Activated T-helper 17 cell treated with anti-CD3 and anti-CD28 coated beads, Interleukin-2, amount 50 U/mL, for 72 hours (primary cell): ENCODE measurements around the gene RGS12. TPM values are rescaled to one million over a fixed set of nuclear protein-coding genes. Genes with fewer than 3 reads are reported as not detected.

ENCODE experiments used
- ATAC-seq: fragments of 150-1000 bp; cut with Tn5 transposase; replicated peaks from 2 replicates; pipeline ENCODE4 v1.10.0; 2021; ENCODE audit warnings: mild to moderate bottlenecking, moderate library complexity
- H3K27ac Mint-ChIP-seq: one replicate; pipeline ENCODE4 v1.8.0; 2022; ENCODE audit warnings: mixed read lengths
- H3K27me3 Mint-ChIP-seq: one replicate; pipeline ENCODE4 v1.8.0; 2022; ENCODE audit warnings: mixed read lengths
- H3K36me3 Mint-ChIP-seq: one replicate; pipeline ENCODE4 v1.8.0; 2022; ENCODE audit warnings: low read depth, mild to moderate bottlenecking, mixed read lengths
- H3K4me1 Mint-ChIP-seq: one replicate; pipeline ENCODE4 v1.8.0; 2022; ENCODE audit warnings: mixed read lengths
- H3K4me3 Mint-ChIP-seq: one replicate; pipeline ENCODE4 v1.8.0; 2022; ENCODE audit warnings: mild to moderate bottlenecking, mixed read lengths
- H3K9me3 Mint-ChIP-seq: one replicate; pipeline ENCODE4 v1.8.0; 2022; ENCODE audit warnings: mixed read lengths
- total RNA-seq, 2 donors: library from RNA; stranded (reverse); gene quantifications; one replicate each; pipeline ENCODE4 v1.2.3, GENCODE V29; 2022

The RGS12 gene
- total RNA-seq, 2 donors from 2014 or later = 9.2 to 10.6 TPM

DNA sequence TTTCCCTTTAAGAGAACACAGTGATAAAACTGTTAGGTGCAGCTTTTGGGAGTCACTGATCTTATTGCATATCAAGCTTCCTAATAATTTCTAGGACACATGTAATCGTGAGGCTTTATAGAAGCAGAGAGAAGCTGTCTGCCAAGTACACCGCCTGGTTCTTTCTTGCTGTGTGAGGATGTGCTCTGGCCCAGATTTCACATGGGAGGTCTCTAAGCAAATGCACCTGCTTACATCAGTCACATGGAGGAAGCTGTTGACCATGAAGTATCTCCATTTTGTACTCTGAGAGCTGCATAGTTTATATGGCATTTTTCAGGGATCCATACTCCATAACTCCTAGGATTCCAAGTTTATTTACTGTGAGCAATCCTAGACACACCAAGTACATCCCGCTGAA, 37.1 kb downstream of the RGS12 start:
- ATAC-seq = no peak
- Mint-ChIP-seq H3K4me3 (no peak overlapping the region), H3K9me3 (no peaks in the 10 kb centered on the region), H3K36me3 (no peaks in the 10 kb centered on the region), H3K27me3 (no peaks in the 10 kb centered on the region), H3K4me1 (no peaks in the 10 kb centered on the region), H3K27ac (no peak overlapping the region)

DNA sequence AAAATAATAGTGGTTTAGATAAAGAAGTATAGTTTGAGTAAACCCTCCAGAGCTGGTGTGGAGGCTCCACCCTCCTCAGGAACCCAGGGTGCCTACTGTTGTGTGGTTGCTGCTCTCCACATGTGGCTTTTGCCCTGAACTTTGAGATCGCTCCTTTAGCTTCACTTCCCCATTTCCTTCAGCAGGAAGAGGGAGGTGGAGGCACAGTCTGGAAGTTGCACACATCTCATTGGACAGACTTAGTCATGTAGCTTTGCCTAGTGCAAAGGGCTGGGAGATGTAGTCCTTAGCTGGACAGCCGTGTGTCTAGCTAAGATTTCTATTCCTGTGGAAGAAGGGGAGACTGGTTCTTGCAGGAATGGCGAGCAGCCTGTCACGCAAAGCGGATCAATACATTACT, 37.9 kb downstream of the RGS12 start:
- no peaks in the 10 kb centered on the region for H3K4me1 Mint-ChIP-seq
- no peak for ATAC-seq
- no peak overlapping the region for H3K27ac Mint-ChIP-seq
- no peaks in the 10 kb centered on the region for H3K9me3 Mint-ChIP-seq
- no peaks in the 10 kb centered on the region for H3K27me3 Mint-ChIP-seq
- H3K36me3 Mint-ChIP-seq = no peaks in the 10 kb centered on the region
- no peak overlapping the region for H3K4me3 Mint-ChIP-seq

DNA sequence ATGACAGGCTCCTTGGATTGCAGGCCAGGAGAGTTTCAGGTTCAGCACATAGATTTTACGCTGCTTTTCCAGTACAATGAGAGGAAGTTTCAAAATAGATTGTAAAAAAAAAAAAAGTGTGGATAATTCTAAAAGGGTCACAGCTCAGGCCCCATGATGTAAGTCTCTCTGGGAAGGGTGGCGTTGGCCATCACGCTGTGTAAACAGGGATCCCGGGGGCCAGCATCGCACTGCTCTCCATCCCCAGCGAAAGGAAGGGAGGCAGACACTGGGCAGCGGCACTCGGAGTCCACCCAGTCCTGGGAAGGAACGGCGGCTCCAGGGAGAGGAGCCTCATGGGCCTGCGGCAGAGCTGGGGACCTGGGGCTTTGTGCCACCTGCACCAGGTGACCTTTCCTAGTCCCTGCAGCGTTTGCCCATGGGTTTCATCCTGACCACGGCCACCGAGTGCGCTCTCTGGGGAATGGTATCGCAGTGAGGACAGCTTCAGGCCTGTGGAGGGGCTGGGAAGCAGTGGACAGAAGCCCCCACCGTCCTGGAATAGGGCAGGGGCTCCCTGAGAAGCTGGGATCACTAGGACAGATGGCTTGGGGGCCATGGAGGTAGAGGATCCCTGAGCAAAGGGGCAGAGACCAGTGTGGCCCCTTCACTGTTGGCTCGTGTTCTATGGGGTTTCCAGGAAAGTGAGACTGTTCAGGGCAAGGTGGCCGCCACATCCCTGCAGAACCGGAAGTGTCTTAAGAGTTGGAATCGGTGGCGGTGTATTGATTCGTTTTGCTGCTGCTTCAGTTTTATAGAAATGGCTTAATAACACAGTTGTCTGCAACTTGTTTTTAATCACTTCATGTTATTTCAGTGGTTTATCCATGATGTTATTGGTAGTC, 38.9 kb downstream of the RGS12 start:
- ATAC-seq = no peak
- no peaks in the 10 kb centered on the region for H3K27me3 Mint-ChIP-seq
- no peaks in the 10 kb centered on the region for H3K36me3 Mint-ChIP-seq

DNA sequence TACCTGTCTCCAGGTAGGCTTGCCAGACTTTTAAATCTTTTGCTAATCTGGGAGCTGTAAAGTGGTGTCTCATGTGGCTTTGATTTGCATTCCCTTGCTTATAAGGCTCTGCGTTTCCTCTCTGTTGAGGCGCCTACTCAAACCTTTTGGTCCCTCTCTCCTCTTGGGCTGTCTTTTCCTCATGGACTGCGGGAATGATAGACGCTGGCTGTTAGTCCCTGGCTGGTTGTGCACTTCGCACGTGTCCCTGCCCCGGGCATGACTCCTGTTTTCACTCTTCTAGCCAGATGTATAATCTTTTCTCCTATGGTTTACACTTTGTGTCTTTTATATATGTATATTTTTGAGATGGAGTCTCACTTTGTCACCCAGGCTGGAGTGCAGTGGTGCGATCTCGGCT, 39.7 kb downstream of the RGS12 start:
- H3K27ac Mint-ChIP-seq = no peak overlapping the region
- H3K4me3 Mint-ChIP-seq = no peak overlapping the region
- no peak for ATAC-seq
- no peaks in the 10 kb centered on the region for H3K27me3 Mint-ChIP-seq
- no peaks in the 10 kb centered on the region for H3K36me3 Mint-ChIP-seq
- no peaks in the 10 kb centered on the region for H3K9me3 Mint-ChIP-seq
- H3K4me1 Mint-ChIP-seq = no peaks in the 10 kb centered on the region

More for the DNA sequence above, 38.9 kb downstream of the RGS12 start:
- Mint-ChIP-seq H3K9me3 (no peaks in the 10 kb centered on the region), H3K4me1 (no peaks in the 10 kb centered on the region), H3K4me3 (no peak overlapping the region), H3K27ac (no peak overlapping the region)

DNA sequence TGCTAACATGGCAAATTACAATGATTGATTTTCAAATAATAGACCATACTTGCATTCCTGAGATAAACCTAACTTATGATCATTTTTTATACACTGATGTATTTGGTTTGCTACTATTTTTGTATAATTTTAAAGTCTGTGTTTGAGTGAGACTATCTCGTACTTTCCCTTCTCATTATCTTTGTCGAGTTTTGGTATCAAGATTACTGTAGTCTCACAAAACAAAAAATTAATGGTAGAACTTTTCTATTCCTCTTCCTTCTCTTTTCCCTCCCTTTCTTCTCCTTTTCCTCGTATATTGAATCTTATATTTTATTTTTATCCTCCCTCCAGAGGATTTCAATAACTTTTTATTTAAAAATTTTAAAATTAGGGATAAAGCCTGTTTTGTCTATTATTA, 41.5 kb downstream of the RGS12 start:
- no peaks in the 10 kb centered on the region for H3K9me3 Mint-ChIP-seq
- no peak overlapping the region for H3K4me3 Mint-ChIP-seq
- H3K4me1 Mint-ChIP-seq = no peaks in the 10 kb centered on the region
- H3K27me3 Mint-ChIP-seq = no peaks in the 10 kb centered on the region
- H3K27ac Mint-ChIP-seq = no peak overlapping the region
- ATAC-seq = no peak
- no peaks in the 10 kb centered on the region for H3K36me3 Mint-ChIP-seq

DNA sequence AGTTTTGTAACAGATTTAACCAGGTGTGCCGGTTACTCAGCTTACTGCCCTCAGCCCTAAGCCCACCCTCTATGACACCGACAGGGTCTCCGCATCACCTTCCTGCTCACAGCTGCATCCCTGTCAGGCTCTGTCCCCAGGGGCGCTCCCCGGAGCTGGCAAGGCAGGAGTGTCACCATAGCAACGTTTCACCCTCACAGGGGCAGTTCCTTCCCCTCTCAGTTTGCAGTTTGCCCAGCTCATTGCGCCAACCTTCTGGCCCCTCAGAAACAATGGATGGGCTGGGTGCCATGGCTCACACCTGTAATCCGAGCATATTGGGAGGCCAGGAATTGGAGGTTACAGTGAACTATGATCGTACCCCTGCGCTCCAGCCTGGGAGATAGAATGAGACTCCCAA, 42.6 kb downstream of the RGS12 start:
- no peak overlapping the region for H3K4me3 Mint-ChIP-seq
- no peaks in the 10 kb centered on the region for H3K4me1 Mint-ChIP-seq
- no peak for ATAC-seq
- H3K36me3 Mint-ChIP-seq = no peaks in the 10 kb centered on the region
- H3K9me3 Mint-ChIP-seq = no peaks in the 10 kb centered on the region
- H3K27ac Mint-ChIP-seq = no peak overlapping the region
- no peaks in the 10 kb centered on the region for H3K27me3 Mint-ChIP-seq

DNA sequence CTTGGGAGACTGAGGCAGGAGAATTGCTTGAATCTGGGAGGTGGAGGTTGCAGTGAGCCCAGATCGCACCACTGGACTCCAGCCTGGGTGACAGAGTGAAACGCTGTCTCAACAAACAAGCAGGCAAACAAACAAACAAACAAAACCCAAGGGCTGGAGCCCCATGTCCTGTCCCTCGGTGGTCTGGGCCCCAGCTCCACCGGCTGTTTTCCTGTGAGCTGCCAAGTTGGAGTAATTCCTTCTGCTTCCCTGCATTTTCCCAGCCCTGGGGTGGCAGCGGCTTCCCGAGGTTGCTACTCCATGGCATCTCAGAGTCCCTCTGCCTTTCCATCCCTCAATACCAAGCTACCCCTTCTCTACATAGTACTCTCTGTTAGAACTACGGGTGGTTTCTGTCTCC, 43.2 kb downstream of the RGS12 start:
- ATAC-seq = no peak
- Mint-ChIP-seq H3K4me1 (no peaks in the 10 kb centered on the region), H3K9me3 (no peaks in the 10 kb centered on the region), H3K36me3 (no peaks in the 10 kb centered on the region), H3K4me3 (no peak overlapping the region), H3K27ac (no peak overlapping the region), H3K27me3 (no peaks in the 10 kb centered on the region)

DNA sequence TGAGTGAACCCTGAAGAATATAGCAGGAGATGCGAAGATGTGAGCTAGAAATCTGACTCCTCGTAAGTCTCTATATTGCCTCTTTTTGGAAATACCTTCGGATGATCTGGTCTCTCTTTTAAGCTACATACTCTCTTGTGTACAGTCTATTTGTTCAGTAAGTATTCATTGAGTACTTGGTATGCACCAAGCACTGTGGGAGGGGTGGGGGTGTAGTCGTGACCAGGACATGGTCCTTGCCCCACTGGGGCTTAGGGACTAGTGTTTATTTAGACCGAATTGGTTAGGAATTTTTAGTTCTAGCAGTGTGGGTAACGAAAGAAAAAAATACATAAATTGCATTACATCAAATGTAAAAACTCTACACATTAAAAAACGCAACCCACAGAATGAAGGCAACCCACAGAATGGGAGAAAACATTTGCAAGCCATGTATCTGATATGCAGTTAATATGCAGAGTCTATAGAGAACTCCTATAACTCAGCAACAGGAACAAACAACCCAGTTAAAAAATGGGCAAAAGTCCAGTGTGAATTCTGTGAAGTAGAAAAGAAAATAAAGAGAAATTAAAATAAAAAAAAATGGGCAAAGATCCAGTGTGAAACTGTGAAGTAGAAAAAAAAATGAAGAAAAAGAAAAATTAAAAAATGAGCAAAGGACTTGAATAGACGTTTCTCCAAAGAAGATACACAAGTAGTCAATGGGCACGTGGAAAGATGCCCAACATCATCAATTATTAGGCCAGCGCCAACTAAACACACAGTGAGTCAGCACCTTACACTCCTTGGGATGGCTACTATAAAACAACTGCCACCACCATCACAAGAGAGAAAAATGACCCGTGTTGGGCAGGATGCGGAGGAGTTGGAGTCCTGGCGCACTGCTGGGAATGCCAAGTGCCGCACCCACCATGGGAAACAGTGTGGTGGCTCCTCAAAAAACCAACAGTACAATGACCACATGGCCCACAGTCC, 43.8 kb downstream of the RGS12 start:
- ATAC-seq = no peak
- Mint-ChIP-seq H3K9me3 (no peaks in the 10 kb centered on the region), H3K36me3 (no peaks in the 10 kb centered on the region), H3K27me3 (no peaks in the 10 kb centered on the region), H3K4me1 (no peaks in the 10 kb centered on the region), H3K27ac (no peak overlapping the region), H3K4me3 (no peak overlapping the region)

DNA sequence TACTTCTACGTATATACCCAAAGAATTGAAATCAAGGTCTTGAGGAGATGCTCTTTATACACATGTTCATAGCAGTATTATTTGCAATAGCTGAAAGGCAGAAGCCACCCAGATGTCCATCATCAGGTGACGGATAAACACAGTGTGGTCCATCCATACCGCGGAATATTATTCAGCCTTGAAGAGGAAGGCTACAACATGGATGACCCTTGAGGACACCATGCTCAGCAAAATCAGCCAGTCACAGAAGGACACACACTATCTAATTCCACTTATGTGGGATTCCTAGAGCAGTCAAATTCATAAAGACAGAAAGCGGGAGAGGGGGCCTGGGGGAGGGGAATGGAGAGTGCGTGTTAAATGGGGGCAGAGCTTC, 44.5 kb downstream of the RGS12 start:
- H3K27ac Mint-ChIP-seq = no peak overlapping the region
- H3K9me3 Mint-ChIP-seq = no peaks in the 10 kb centered on the region
- H3K36me3 Mint-ChIP-seq = no peaks in the 10 kb centered on the region
- H3K4me3 Mint-ChIP-seq = no peak overlapping the region
- no peak for ATAC-seq
- no peaks in the 10 kb centered on the region for H3K27me3 Mint-ChIP-seq
- H3K4me1 Mint-ChIP-seq = no peaks in the 10 kb centered on the region

DNA sequence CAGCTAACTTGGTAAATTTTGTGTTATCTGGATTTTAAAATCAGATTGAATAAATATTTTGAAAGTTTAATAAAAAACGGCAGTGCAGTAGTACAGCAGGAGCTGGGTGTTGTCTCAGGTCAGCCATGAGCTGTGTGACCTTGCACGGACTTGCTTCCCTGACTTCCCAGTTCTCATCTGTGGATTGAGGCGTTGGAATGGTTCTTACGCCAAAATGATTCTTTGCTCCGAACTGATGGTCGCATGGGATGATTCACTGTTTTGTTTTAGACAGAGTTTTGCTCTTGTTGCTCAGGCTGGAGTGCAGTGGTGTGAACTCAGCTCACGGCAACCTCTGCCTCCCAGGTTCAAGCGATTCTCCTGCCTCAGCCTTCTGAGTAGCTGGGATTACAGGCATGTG, 45.0 kb downstream of the RGS12 start:
- H3K27ac Mint-ChIP-seq = no peak overlapping the region
- H3K36me3 Mint-ChIP-seq = no peaks in the 10 kb centered on the region
- no peaks in the 10 kb centered on the region for H3K4me1 Mint-ChIP-seq

DNA sequence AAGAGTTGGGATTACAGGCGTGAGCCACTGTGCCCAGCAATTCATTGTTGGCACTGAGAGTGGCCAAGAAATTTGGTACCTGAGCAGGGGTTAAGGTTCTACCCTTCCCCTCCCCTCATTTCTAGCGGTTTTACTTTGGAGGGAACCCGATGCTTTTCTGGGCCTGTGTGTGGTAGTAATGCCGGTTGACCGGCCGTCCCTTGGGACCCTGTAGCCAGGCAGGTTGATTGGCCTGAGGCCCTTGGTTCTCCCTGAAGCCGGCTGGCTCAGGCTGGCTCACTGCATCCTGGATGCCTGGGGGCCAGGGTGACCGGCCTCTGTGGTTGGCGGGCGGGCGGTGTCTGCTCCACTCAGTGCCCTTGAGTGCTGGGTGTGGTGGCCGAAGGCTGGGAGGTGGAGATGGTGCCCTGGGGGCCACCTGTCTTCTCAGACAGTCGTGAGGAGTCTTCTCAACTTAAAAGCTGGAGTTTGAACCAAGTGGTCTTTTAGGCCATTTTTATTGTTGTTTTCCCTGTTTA, 45.6 kb downstream of the RGS12 start:
- H3K36me3 Mint-ChIP-seq = no peaks in the 10 kb centered on the region
- no peak overlapping the region for H3K27ac Mint-ChIP-seq
- H3K4me1 Mint-ChIP-seq = no peaks in the 10 kb centered on the region
- H3K9me3 Mint-ChIP-seq = no peaks in the 10 kb centered on the region
- no peak for ATAC-seq
- no peaks in the 10 kb centered on the region for H3K27me3 Mint-ChIP-seq
- no peak overlapping the region for H3K4me3 Mint-ChIP-seq

More for the DNA sequence above, 45.0 kb downstream of the RGS12 start:
- H3K4me3 Mint-ChIP-seq = no peak overlapping the region
- no peak for ATAC-seq
- H3K27me3 Mint-ChIP-seq = no peaks in the 10 kb centered on the region
- H3K9me3 Mint-ChIP-seq = no peaks in the 10 kb centered on the region

DNA sequence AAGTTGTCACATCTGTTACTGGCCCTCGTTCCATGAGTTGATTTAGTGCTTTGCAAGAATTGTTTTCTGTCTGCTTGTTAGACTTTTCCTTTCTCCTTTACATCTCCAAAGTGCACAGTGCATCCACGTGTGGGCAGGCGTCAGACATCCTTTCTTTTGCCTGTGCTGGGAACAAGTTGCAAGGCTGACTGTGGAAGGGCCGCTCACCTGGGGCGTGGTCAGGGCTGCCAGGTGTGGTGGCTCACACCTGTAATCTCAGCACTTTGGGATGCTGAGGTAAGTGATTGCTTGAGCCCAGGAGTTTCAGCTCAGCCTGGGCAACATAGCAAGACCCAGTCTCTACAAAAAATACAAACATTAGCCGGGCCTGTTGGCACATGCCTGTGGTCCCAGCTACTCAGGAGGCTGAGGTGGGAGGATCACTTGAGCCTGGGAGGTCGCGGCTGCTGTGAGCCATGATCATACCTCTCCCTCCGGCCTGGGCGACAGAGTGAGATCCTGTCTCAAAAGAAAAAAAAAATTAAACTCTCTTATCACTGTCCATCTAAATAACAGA, 46.2 kb downstream of the RGS12 start:
- H3K4me1 Mint-ChIP-seq = no peaks in the 10 kb centered on the region
- no peaks in the 10 kb centered on the region for H3K9me3 Mint-ChIP-seq
- no peak overlapping the region for H3K27ac Mint-ChIP-seq
- ATAC-seq = no peak
- H3K4me3 Mint-ChIP-seq = no peak overlapping the region
- H3K27me3 Mint-ChIP-seq = no peaks in the 10 kb centered on the region
- H3K36me3 Mint-ChIP-seq = no peaks in the 10 kb centered on the region

DNA sequence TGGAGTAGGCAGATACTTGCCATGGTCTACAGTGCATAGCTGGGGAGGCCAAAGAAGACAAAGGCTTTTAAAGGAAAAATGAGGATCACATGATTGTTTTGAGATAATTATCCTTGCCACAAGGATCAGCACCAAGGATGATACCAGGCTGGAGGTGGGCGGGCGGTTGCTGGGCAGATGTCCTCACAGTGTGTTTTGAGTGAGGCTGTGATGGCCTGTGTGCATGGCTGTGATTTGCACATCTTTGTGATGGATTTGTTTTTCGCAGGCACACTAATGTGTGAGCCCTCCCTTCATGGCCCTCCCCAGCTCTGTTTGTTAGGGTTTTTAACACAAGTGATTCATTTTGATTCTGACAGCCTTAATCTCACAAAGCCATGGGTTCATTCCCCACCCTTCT, 46.8 kb downstream of the RGS12 start:
- Mint-ChIP-seq H3K27me3 (no peaks in the 10 kb centered on the region), H3K4me3 (no peak overlapping the region), H3K27ac (no peak overlapping the region), H3K9me3 (no peaks in the 10 kb centered on the region), H3K36me3 (no peaks in the 10 kb centered on the region), H3K4me1 (no peaks in the 10 kb centered on the region)
- no peak for ATAC-seq

DNA sequence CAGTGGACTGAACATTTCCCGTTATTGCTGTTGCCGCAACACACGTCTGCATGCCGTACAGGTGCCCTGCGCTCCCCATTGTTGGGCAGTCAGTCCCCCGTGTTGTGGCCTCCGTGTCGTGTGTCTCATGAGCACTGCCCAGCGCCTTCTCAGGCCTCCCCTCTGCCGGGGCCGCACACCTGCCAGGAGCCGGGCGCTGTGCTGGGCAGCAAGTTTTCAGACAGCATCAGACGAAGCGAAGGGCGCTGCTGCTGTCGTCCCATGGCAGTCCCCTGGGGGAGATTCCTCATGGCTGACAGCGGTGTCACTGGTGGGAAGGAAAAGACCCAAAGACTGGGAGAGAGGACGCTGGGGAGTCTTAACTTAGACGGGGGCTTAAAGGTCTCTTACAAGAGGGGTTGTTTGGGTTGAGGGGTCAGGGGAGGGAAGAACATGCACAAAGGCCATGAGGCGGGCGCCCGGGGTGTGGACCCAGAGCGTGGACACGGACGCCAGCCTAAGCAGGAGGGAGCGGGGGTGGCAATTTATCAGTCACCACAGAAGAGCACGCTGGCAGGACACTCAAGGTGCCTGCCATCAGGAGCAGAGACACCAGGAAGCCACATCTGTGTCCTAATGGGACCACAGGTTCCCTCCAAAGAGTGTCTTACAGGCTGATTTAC, 47.3 kb downstream of the RGS12 start:
- Mint-ChIP-seq H3K36me3 (no peaks in the 10 kb centered on the region), H3K27ac (no peak overlapping the region), H3K27me3 (no peaks in the 10 kb centered on the region), H3K4me1 (no peaks in the 10 kb centered on the region), H3K9me3 (no peaks in the 10 kb centered on the region), H3K4me3 (no peak overlapping the region)
- no peak for ATAC-seq
